Kidney epithelial cell (primary cell): ENCODE measurements around the gene STMND1. TPM values are rescaled to one million over a fixed set of nuclear protein-coding genes. Genes with fewer than 3 reads are reported as not detected.

ENCODE experiments used
- DNase-seq: peaks from one replicate; pipeline ENCODE4 v3.0.0-alpha.2; 2010; ENCODE audit warnings: low read depth
- H3K27me3 ChIP-seq: 2 replicates; pipeline ENCODE4 v1.6.0; 2011; ENCODE audit warnings: low read length; ENCODE audit not compliant: control insufficient read depth, insufficient read depth
- H3K36me3 ChIP-seq: 2 replicates; pipeline ENCODE4 v1.5.1; 2011; ENCODE audit warnings: low read length; ENCODE audit not compliant: control insufficient read depth, insufficient read depth
- H3K4me3 ChIP-seq: 2 replicates; pipeline ENCODE4 v1.5.1; 2011; ENCODE audit warnings: low read depth, mild to moderate bottlenecking, control low read depth, low read length
- total RNA-seq: library from RNA; depleted of rRNA; stranded (reverse); fragments of >200 nt; gene quantifications from 2 replicates; pipeline ENCODE4 v1.2.3, GENCODE V29; 2015
- TF ChIP-seq, protein P1 (sequence below): IDR thresholded peaks from 2 replicates; pipeline ENCODE4 v1.5.1; 2011; ENCODE audit warnings: mild to moderate bottlenecking, moderate library complexity, low read length, control low read depth, inconsistent platforms; ENCODE audit not compliant: insufficient read depth, poor library complexity, severe bottlenecking

Gene STMND1
- total RNA-seq, 1 donor from 2014 or later: not detected

DNA sequence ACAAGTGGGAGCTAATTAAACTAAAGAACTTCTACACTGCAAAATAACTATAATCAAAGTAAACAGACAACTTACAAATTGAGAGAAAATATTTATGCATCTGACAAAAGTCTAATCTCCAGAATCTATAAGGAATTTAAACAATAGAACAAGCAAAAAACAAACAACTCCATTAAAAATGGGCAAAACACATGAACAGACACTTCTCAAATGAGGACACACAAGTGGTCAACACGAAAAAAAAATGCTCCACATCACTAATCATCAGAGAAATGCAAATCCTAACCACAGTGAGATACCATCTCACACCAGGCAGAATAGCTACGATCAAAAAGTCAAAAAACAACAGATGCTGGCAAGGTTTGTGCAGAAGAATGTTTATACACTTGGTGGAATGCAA, 36.2 kb downstream of the STMND1 start:
- DNase-seq: no peak
- TF ChIP-seq, protein P1, sequence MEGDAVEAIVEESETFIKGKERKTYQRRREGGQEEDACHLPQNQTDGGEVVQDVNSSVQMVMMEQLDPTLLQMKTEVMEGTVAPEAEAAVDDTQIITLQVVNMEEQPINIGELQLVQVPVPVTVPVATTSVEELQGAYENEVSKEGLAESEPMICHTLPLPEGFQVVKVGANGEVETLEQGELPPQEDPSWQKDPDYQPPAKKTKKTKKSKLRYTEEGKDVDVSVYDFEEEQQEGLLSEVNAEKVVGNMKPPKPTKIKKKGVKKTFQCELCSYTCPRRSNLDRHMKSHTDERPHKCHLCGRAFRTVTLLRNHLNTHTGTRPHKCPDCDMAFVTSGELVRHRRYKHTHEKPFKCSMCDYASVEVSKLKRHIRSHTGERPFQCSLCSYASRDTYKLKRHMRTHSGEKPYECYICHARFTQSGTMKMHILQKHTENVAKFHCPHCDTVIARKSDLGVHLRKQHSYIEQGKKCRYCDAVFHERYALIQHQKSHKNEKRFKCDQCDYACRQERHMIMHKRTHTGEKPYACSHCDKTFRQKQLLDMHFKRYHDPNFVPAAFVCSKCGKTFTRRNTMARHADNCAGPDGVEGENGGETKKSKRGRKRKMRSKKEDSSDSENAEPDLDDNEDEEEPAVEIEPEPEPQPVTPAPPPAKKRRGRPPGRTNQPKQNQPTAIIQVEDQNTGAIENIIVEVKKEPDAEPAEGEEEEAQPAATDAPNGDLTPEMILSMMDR: no peak
- H3K36me3 ChIP-seq: no peaks in the 10 kb centered on the region
- no peaks in the 10 kb centered on the region for H3K27me3 ChIP-seq
- no peak overlapping the region for H3K4me3 ChIP-seq

GRCh38 chr6:17144016-17144415, 42.2 kb downstream of the STMND1 start:
- H3K36me3 ChIP-seq: no peaks in the 10 kb centered on the region
- TF ChIP-seq, protein P1: no peak
- DNase-seq: no peak
- no peaks in the 10 kb centered on the region for H3K27me3 ChIP-seq
- H3K4me3 ChIP-seq: no peak overlapping the region

DNA sequence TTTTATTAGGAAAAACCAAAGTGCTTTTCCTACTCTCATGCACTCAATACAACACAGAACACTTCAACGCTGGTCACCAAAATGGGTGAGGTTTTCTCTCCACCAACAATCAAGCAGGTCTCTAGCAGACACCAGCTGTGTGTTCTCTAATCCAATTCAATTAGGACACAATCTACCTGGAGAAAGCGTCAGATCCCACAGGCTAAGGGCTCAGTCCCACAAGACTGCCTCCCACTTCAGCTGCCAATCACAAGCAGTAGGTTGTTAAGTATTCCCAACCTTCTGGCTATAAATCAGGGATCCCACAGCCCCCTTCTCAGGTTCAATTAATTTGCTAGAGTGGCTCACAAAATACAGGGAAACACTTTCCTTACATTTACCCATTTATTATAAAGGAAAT, 47.7 kb downstream of the STMND1 start:
- TF ChIP-seq, protein P1: no peak
- Histone ChIP-seq H3K27me3 (peaks cover 2% of the 10 kb centered on the region), H3K36me3 (no peaks in the 10 kb centered on the region), H3K4me3 (no peak overlapping the region)
- no peak for DNase-seq

DNA sequence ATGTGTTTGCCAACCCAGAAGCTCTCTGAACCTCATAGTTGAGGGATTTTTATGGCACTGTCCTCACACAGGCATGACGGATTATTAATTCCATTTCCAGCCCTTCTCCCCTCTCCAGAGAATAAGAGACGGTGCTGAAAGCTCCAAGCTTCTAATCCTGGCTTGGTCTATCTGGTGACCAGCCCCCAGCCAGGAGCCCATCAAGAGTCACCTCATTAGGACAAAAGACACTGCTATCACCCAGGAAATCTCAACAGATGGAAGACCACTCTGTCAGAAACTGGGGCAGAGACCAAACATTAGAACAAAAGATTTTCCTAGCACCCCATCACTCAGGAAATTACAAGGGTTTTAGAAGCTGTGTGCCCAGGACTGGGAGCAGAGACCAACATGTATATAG, 48.2 kb downstream of the STMND1 start:
- TF ChIP-seq, protein P1: no peak

DNA sequence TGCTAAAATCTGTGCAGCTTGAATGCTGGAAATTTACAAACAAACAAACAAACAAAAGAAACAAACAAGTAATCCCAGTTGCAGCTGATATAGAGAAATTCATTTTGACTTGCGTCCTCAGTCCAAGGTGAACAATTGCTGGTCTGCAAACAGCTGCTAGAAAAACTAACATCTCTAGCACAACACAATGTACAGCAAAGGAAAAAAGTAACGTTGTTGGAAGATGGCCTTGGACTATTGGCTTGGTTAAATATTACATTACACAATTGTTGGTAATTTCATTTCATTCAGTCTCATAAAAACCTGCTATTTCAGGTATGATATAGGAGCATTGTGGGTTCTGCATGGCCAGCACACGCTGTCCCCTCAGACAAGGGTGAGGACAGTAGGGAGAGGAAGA, 50.0 kb downstream of the STMND1 start:
- Histone ChIP-seq H3K27me3 (peaks cover 2% of the 10 kb centered on the region), H3K4me3 (no peak overlapping the region), H3K36me3 (no peaks in the 10 kb centered on the region)
- DNase-seq: no peak
- TF ChIP-seq, protein P1: no peak

More for the DNA sequence above, 48.2 kb downstream of the STMND1 start:
- Histone ChIP-seq H3K4me3 (no peak overlapping the region), H3K27me3 (peaks cover 2% of the 10 kb centered on the region), H3K36me3 (no peaks in the 10 kb centered on the region)
- DNase-seq: no peak

DNA sequence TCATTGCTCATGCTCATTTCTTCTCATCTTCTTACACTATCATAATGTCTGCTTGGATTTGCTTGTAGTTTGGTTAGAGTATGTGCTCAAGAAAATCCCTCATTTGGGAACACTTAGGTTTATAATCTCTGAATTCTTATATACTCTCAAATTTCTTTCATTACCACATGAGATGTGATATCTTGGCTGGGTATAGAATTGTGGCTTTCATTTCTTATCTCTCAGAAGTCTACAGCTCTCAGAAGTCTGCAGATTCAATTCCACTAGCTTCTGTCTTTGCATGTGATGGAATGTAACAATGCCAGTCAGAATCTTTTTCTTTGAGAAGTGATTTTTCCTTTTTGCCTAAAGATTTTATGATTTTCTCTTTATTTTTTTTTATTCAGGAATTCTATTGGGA, 50.9 kb downstream of the STMND1 start:
- H3K36me3 ChIP-seq: no peaks in the 10 kb centered on the region
- DNase-seq: no peak
- H3K4me3 ChIP-seq: no peak overlapping the region
- peaks cover 2% of the 10 kb centered on the region for H3K27me3 ChIP-seq
- TF ChIP-seq, protein P1: no peak
